ENCODE measurements around the gene PTTG1IP2. TPM values are rescaled to one million over a fixed set of nuclear protein-coding genes. Genes with fewer than 3 reads are reported as not detected.

Gene PTTG1IP2
- total RNA-seq, 2 donors from 2014 or later = not detected

GRCh38 chr7:90474284-90475210, 5.1 kb downstream of the PTTG1IP2 start:
- Histone ChIP-seq H3K4me1 (ENCODE audit: control insufficient read depth, insufficient read depth, low read length) (no peaks in the 10 kb centered on the region), H3K9me3 (ENCODE audit: control insufficient read depth, low read length) (no peaks in the 10 kb centered on the region), H3K4me3 (ENCODE audit: low read length) (no peak overlapping the region), H3K27ac (ENCODE audit: low read depth, low read length) (no peak overlapping the region), H3K36me3 (ENCODE audit: control insufficient read depth, insufficient read depth, low read length) (no peaks in the 10 kb centered on the region), H3K9ac (ENCODE audit: extremely low read depth, low read length, poor library complexity, severe bottlenecking) (no peak overlapping the region), H3K27me3 (ENCODE audit: control insufficient read depth, insufficient read depth, low read length, poor library complexity, severe bottlenecking) (no peaks in the 10 kb centered on the region)
- WGBS, 2 experiments (ENCODE audit: insufficient coverage in 1 of 2, insufficient read length in 1 of 2) = 91 to 96% methylated on average over 2 of the region's 2 CpGs
- TF ChIP-seq CTCF (conservative IDR thresholded peaks at IDR 0.05) = no peak
- no peaks in the 10 kb centered on the region for H3K27me3 Mint-ChIP-seq (ENCODE audit: insufficient read depth)
- no peaks in the 10 kb centered on the region for H3K36me3 Mint-ChIP-seq (ENCODE audit: low read depth)
- no peaks in the 10 kb centered on the region for H3K9me3 Mint-ChIP-seq
- H3K27ac Mint-ChIP-seq = no peak overlapping the region
- H3K4me1 Mint-ChIP-seq = no peaks in the 10 kb centered on the region
- no peak overlapping the region for H3K4me3 Mint-ChIP-seq
- no peak for DNase-seq

DNA sequence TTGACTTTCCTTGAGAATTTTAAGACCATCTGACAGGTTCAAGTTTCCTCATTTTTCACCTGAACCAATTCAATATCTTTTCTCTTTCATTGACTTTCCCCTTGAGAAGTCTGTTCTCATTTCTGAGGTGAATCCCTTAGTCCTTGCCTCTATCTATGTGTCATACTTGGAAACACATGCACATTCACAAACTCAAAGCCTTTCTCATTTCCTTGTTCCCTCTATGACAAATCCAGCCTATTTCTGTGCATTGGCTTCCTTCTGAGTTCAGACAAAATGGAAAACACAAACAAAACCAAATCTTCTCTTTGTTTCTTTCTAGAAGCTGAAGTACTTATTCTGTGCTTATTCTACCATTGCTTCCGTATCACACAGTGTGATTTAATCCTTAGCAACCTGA, 13.8 kb downstream of the PTTG1IP2 start:
- Histone ChIP-seq H3K4me1 (ENCODE audit: control insufficient read depth, insufficient read depth, low read length) (no peaks in the 10 kb centered on the region), H3K27ac (ENCODE audit: low read depth, low read length) (no peak overlapping the region), H3K36me3 (ENCODE audit: control insufficient read depth, insufficient read depth, low read length) (no peaks in the 10 kb centered on the region), H3K27me3 (ENCODE audit: control insufficient read depth, insufficient read depth, low read length, poor library complexity, severe bottlenecking) (no peaks in the 10 kb centered on the region), H3K4me3 (ENCODE audit: low read length) (no peak overlapping the region), H3K9ac (ENCODE audit: extremely low read depth, low read length, poor library complexity, severe bottlenecking) (no peak overlapping the region), H3K9me3 (ENCODE audit: control insufficient read depth, low read length) (no peaks in the 10 kb centered on the region)
- Mint-ChIP-seq H3K4me1 (no peaks in the 10 kb centered on the region), H3K27ac (no peak overlapping the region), H3K4me3 (no peak overlapping the region), H3K9me3 (no peaks in the 10 kb centered on the region), H3K36me3 (ENCODE audit: low read depth) (no peaks in the 10 kb centered on the region), H3K27me3 (ENCODE audit: insufficient read depth) (no peaks in the 10 kb centered on the region)
- DNase-seq = no peak
- no peak for TF ChIP-seq CTCF (conservative IDR thresholded peaks at IDR 0.05)
- 98 to 100% methylated on average over 1 of the region's 1 CpG for WGBS, 2 experiments (ENCODE audit: insufficient coverage in 1 of 2, insufficient read length in 1 of 2)

- no peak overlapping the region for H3K4me3 Mint-ChIP-seq
- no peaks in the 10 kb centered on the region for H3K4me1 ChIP-seq (ENCODE audit: control insufficient read depth, insufficient read depth, low read length)
- no peaks in the 10 kb centered on the region for H3K9me3 Mint-ChIP-seq
- no peak for TF ChIP-seq CTCF (conservative IDR thresholded peaks at IDR 0.05)
- H3K27ac Mint-ChIP-seq = no peak overlapping the region
- H3K36me3 ChIP-seq (ENCODE audit: control insufficient read depth, insufficient read depth, low read length) = no peaks in the 10 kb centered on the region
- no peak overlapping the region for H3K9ac ChIP-seq (ENCODE audit: extremely low read depth, low read length, poor library complexity, severe bottlenecking)
- H3K4me1 Mint-ChIP-seq = no peaks in the 10 kb centered on the region
- no peak overlapping the region for H3K27ac ChIP-seq (ENCODE audit: low read depth, low read length)
- H3K36me3 Mint-ChIP-seq (ENCODE audit: low read depth) = no peaks in the 10 kb centered on the region
- no peaks in the 10 kb centered on the region for H3K27me3 ChIP-seq (ENCODE audit: control insufficient read depth, insufficient read depth, low read length, poor library complexity, severe bottlenecking)
- H3K4me3 ChIP-seq (ENCODE audit: low read length) = no peak overlapping the region
- H3K27me3 Mint-ChIP-seq (ENCODE audit: insufficient read depth) = no peaks in the 10 kb centered on the region
- DNase-seq = no peak
- no peaks in the 10 kb centered on the region for H3K9me3 ChIP-seq (ENCODE audit: control insufficient read depth, low read length)
These were observed 15.3 kb downstream of the PTTG1IP2 start for GRCh38 chr7:90484706-90485105.
